Measurements from ENCODE around the gene P4HA2.

DNA sequence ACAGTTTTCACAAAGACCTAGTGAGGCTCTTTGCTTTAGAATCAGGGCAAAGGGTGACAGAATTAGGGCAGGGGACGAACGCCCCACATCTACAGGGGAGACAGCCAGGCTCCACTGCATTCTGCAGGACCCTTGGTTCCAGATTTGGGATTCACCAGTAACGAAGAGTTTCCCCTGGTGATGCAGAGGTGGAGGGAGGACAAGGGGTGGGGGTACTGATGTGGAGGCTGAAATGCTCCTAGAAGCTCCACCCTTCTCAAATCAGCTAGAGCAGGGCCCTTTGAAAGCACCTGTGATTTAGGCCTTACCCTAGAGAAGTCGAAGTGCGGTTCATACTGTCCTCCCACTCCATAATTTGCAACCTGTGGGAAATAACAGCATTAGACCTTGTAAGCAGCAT, 29.1 kb downstream of the P4HA2 start:
- TF ChIP-seq ZNF777 (CRISPR knock-in tag; IDR thresholded peaks at IDR 0.05) (no peak), CEBPB (IDR thresholded peaks at IDR 0.05; ENCODE audit: borderline replicate concordance, low read depth, low read length) (no peak), SMARCE1 (IDR thresholded peaks at IDR 0.05; ENCODE audit: borderline replicate concordance) (no peak), ZNF780A (CRISPR knock-in tag; IDR thresholded peaks at IDR 0.05) (no peak), PHB2 (IDR thresholded peaks at IDR 0.05; ENCODE audit: partially characterized antibody) (no peak)
- TF ChIP-seq, protein P1, sequence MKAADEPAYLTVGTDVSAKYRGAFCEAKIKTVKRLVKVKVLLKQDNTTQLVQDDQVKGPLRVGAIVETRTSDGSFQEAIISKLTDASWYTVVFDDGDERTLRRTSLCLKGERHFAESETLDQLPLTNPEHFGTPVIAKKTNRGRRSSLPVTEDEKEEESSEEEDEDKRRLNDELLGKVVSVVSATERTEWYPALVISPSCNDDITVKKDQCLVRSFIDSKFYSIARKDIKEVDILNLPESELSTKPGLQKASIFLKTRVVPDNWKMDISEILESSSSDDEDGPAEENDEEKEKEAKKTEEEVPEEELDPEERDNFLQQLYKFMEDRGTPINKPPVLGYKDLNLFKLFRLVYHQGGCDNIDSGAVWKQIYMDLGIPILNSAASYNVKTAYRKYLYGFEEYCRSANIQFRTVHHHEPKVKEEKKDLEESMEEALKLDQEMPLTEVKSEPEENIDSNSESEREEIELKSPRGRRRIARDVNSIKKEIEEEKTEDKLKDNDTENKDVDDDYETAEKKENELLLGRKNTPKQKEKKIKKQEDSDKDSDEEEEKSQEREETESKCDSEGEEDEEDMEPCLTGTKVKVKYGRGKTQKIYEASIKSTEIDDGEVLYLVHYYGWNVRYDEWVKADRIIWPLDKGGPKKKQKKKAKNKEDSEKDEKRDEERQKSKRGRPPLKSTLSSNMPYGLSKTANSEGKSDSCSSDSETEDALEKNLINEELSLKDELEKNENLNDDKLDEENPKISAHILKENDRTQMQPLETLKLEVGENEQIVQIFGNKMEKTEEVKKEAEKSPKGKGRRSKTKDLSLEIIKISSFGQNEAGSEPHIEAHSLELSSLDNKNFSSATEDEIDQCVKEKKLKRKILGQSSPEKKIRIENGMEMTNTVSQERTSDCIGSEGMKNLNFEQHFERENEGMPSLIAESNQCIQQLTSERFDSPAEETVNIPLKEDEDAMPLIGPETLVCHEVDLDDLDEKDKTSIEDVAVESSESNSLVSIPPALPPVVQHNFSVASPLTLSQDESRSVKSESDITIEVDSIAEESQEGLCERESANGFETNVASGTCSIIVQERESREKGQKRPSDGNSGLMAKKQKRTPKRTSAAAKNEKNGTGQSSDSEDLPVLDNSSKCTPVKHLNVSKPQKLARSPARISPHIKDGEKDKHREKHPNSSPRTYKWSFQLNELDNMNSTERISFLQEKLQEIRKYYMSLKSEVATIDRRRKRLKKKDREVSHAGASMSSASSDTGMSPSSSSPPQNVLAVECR (CRISPR knock-in tag; IDR thresholded peaks at IDR 0.05; ENCODE audit: borderline replicate concordance) = no peak
